Measurements from ENCODE around the gene COL24A1. TPM values are rescaled to one million over a fixed set of nuclear protein-coding genes. Genes with fewer than 3 reads are reported as not detected.

The COL24A1 gene
- polyA plus RNA-seq, 1 donor (not counting 4 experiments of a cell fraction or from before 2014, with no cell fraction given) = not detected

- Histone ChIP-seq H3K4me1 (ENCODE audit: control insufficient read depth, extremely low read depth, insufficient read depth, low read length) (no peaks in the 10 kb centered on the region), H3K79me2 (ENCODE audit: control insufficient read depth, insufficient read depth, low read length) (no peaks in the 10 kb centered on the region), H3K27me3 (ENCODE audit: control insufficient read depth, extremely low read depth, insufficient read depth, low read length) (no peaks in the 10 kb centered on the region), H3K9me3 (ENCODE audit: control insufficient read depth, low read depth, low read length) (no peaks in the 10 kb centered on the region), H3K27ac (ENCODE audit: control insufficient read depth, insufficient read depth, low read length) (no peak overlapping the region), H3K4me3 (ENCODE audit: control insufficient read depth in 2 of 3, extremely low read depth in 1 of 3, insufficient read depth in 2 of 3, low read depth in 1 of 3, low read length in 3 of 3) (no peak overlapping the region), H2AFZ (ENCODE audit: control insufficient read depth, low read length) (no peak overlapping the region), H3K4me2 (ENCODE audit: control insufficient read depth, extremely low read depth, insufficient read depth, low read depth, low read length) (no peak overlapping the region), H4K20me1 (ENCODE audit: control insufficient read depth, extremely low read depth, insufficient read depth, low read length) (no peaks in the 10 kb centered on the region), H3K9ac (ENCODE audit: control insufficient read depth, extremely low read depth, insufficient read depth, low read length) (no peak overlapping the region), H3K36me3 (ENCODE audit: control insufficient read depth in 2 of 2, extremely low read depth in 1 of 2, insufficient read depth in 2 of 2, low read length in 2 of 2) (no peaks in the 10 kb centered on the region), H3K9me1 (ENCODE audit: control insufficient read depth, extremely low read depth, insufficient read depth, low read length) (no peaks in the 10 kb centered on the region)
- DNase-seq (ENCODE audit: low read depth, low spot score) = no peak
- FAIRE-seq = no peak
- dilution Hi-C loops (cut with MboI; ENCODE audit: extremely low pct_ligation_motif_present, low sequenced_read_pairs) = no loop called here
- no peak for TF ChIP-seq EZH2 (IDR thresholded peaks at IDR 0.05; ENCODE audit: low read length)
- TF ChIP-seq, protein P1, sequence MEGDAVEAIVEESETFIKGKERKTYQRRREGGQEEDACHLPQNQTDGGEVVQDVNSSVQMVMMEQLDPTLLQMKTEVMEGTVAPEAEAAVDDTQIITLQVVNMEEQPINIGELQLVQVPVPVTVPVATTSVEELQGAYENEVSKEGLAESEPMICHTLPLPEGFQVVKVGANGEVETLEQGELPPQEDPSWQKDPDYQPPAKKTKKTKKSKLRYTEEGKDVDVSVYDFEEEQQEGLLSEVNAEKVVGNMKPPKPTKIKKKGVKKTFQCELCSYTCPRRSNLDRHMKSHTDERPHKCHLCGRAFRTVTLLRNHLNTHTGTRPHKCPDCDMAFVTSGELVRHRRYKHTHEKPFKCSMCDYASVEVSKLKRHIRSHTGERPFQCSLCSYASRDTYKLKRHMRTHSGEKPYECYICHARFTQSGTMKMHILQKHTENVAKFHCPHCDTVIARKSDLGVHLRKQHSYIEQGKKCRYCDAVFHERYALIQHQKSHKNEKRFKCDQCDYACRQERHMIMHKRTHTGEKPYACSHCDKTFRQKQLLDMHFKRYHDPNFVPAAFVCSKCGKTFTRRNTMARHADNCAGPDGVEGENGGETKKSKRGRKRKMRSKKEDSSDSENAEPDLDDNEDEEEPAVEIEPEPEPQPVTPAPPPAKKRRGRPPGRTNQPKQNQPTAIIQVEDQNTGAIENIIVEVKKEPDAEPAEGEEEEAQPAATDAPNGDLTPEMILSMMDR (optimal IDR thresholded peaks at IDR 0.05 in 1 of 3, IDR thresholded peaks at IDR 0.05 in 1 of 3, conservative IDR thresholded peaks at IDR 0.05 in 1 of 3; ENCODE audit: extremely low read depth in 1 of 3, insufficient read depth in 2 of 3, low read length in 3 of 3) = no peak
Measured at GRCh38 chr1:86054396-86054795, 102.2 kb downstream of the COL24A1 start.

- Histone ChIP-seq H3K4me3 (ENCODE audit: control insufficient read depth in 2 of 3, extremely low read depth in 1 of 3, insufficient read depth in 2 of 3, low read depth in 1 of 3, low read length in 3 of 3) (no peak overlapping the region), H3K27me3 (ENCODE audit: control insufficient read depth, extremely low read depth, insufficient read depth, low read length) (no peaks in the 10 kb centered on the region), H4K20me1 (ENCODE audit: control insufficient read depth, extremely low read depth, insufficient read depth, low read length) (no peaks in the 10 kb centered on the region), H3K9me3 (ENCODE audit: control insufficient read depth, low read depth, low read length) (no peaks in the 10 kb centered on the region), H2AFZ (ENCODE audit: control insufficient read depth, low read length) (no peak overlapping the region), H3K9ac (ENCODE audit: control insufficient read depth, extremely low read depth, insufficient read depth, low read length) (no peak overlapping the region), H3K4me1 (ENCODE audit: control insufficient read depth, extremely low read depth, insufficient read depth, low read length) (no peaks in the 10 kb centered on the region), H3K79me2 (ENCODE audit: control insufficient read depth, insufficient read depth, low read length) (no peaks in the 10 kb centered on the region), H3K9me1 (ENCODE audit: control insufficient read depth, extremely low read depth, insufficient read depth, low read length) (no peaks in the 10 kb centered on the region), H3K36me3 (ENCODE audit: control insufficient read depth in 2 of 2, extremely low read depth in 1 of 2, insufficient read depth in 2 of 2, low read length in 2 of 2) (no peaks in the 10 kb centered on the region), H3K4me2 (ENCODE audit: control insufficient read depth, extremely low read depth, insufficient read depth, low read depth, low read length) (no peak overlapping the region), H3K27ac (ENCODE audit: control insufficient read depth, insufficient read depth, low read length) (no peak overlapping the region)
- DNase-seq (ENCODE audit: low read depth, low spot score) (no peak), FAIRE-seq (no peak)
- dilution Hi-C loops (cut with MboI; ENCODE audit: extremely low pct_ligation_motif_present, low sequenced_read_pairs) = no loop called here
- no peak for TF ChIP-seq EZH2 (IDR thresholded peaks at IDR 0.05; ENCODE audit: low read length)
- TF ChIP-seq, protein P1 (optimal IDR thresholded peaks at IDR 0.05 in 1 of 3, IDR thresholded peaks at IDR 0.05 in 1 of 3, conservative IDR thresholded peaks at IDR 0.05 in 1 of 3; ENCODE audit: extremely low read depth in 1 of 3, insufficient read depth in 2 of 3, low read length in 3 of 3) = no peak
Measured at GRCh38 chr1:86052948-86053698, 103.4 kb downstream of the COL24A1 start.

Data from keratinocyte (primary cell).